Measurements from ENCODE around the gene SOSTDC1. TPM values are rescaled to one million over a fixed set of nuclear protein-coding genes. Genes with fewer than 3 reads are reported as not detected.

Gene SOSTDC1
- total RNA-seq, 6 experiments from 2014 or later, result not detected

GRCh38 chr7:16420329-16420648 lies 45.2 kb downstream of the SOSTDC1 start:
- H3K36me3 Mint-ChIP-seq (ENCODE audit: low read depth), result peaks cover 6% of the 10 kb centered on the region
- peaks cover 69% of the 10 kb centered on the region for H3K4me1 Mint-ChIP-seq (ENCODE audit: low read depth)
- no peak for TF ChIP-seq CTCF (IDR thresholded peaks at IDR 0.05)
- DNase-seq, result no peak
- H3K9me3 Mint-ChIP-seq, result no peaks in the 10 kb centered on the region
- H3K27ac Mint-ChIP-seq, result peak overlapping the region; percentile 90
- peaks cover 5% of the 10 kb centered on the region; the same call in 1 of the 2 replicates for H3K27me3 Mint-ChIP-seq (ENCODE audit: insufficient read depth)
- H3K4me3 Mint-ChIP-seq, result peak overlapping the region; percentile 84

GRCh38 chr7:16419859-16420258 lies 45.7 kb downstream of the SOSTDC1 start:
- Mint-ChIP-seq H3K9me3 (no peaks in the 10 kb centered on the region), H3K4me1 (ENCODE audit: low read depth) (peaks cover 69% of the 10 kb centered on the region), H3K27ac (peak overlapping the region; percentile 90; the same call in 1 of the 2 replicates), H3K27me3 (ENCODE audit: insufficient read depth) (peaks cover 5% of the 10 kb centered on the region; the same call in 1 of the 2 replicates), H3K36me3 (ENCODE audit: low read depth) (peaks cover 6% of the 10 kb centered on the region), H3K4me3 (no peak overlapping the region; the same call in 1 of the 2 replicates)
- DNase-seq, result no peak
- TF ChIP-seq CTCF (IDR thresholded peaks at IDR 0.05), result no peak

DNA sequence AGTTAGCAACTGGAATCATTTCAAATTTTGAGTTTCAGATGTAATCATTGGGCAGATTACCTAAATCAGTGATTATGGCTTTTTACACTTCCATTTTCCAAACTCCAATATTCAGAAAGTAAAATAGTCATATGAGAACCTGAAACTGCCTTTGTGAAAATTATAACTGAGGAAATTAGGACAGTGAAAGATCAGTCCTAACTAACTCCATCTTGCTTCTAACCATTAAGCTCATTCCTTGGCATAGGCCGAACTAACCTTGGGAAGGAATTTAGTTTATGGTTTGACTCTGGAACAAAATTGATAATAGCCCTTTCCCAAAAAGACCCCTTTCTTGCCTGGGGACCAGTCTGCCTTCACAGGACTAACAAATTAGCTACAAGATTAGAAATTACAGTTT lies 46.4 kb downstream of the SOSTDC1 start:
- H3K27ac Mint-ChIP-seq, result peak overlapping the region; percentile 56; the same call in 1 of the 2 replicates
- H3K4me1 Mint-ChIP-seq (ENCODE audit: low read depth), result peaks cover 72% of the 10 kb centered on the region
- no peak for TF ChIP-seq CTCF (IDR thresholded peaks at IDR 0.05)
- peaks cover 5% of the 10 kb centered on the region; the same call in 1 of the 2 replicates for H3K27me3 Mint-ChIP-seq (ENCODE audit: insufficient read depth)
- H3K4me3 Mint-ChIP-seq, result no peak overlapping the region
- H3K36me3 Mint-ChIP-seq (ENCODE audit: low read depth), result peaks cover 6% of the 10 kb centered on the region
- H3K9me3 Mint-ChIP-seq, result no peaks in the 10 kb centered on the region
- DNase-seq, result no peak

- Mint-ChIP-seq H3K9me3 (no peaks in the 10 kb centered on the region), H3K27ac (peak overlapping the region; percentile 39; the same call in 1 of the 2 replicates), H3K36me3 (ENCODE audit: low read depth) (peaks cover 4% of the 10 kb centered on the region), H3K27me3 (ENCODE audit: insufficient read depth) (peaks cover 5% of the 10 kb centered on the region; the same call in 1 of the 2 replicates), H3K4me1 (ENCODE audit: low read depth) (peaks cover 82% of the 10 kb centered on the region), H3K4me3 (no peak overlapping the region)
- TF ChIP-seq CTCF (IDR thresholded peaks at IDR 0.05), result no peak
- no peak for DNase-seq
Observed at GRCh38 chr7:16417906-16418305, 47.6 kb downstream of the SOSTDC1 start.

- H3K4me3 Mint-ChIP-seq, result peak overlapping the region; percentile 60; the same call in 1 of the 2 replicates
- H3K36me3 Mint-ChIP-seq (ENCODE audit: low read depth), result no peaks in the 10 kb centered on the region; the same call in 1 of the 2 replicates
- H3K27me3 Mint-ChIP-seq (ENCODE audit: insufficient read depth), result peaks cover 5% of the 10 kb centered on the region; the same call in 1 of the 2 replicates
- H3K4me1 Mint-ChIP-seq (ENCODE audit: low read depth), result peaks cover 82% of the 10 kb centered on the region
- peak; percentile 89 for DNase-seq
- no peak for TF ChIP-seq CTCF (IDR thresholded peaks at IDR 0.05)
- H3K9me3 Mint-ChIP-seq, result no peaks in the 10 kb centered on the region
- H3K27ac Mint-ChIP-seq, result peak overlapping the region; percentile 91
Observed at GRCh38 chr7:16416289-16417282, 49.0 kb downstream of the SOSTDC1 start.

All from HFFc6 (cell line).